ENCODE results near the gene GPR107.

The GPR107 gene

GRCh38 chr9:130090915-130091314 is 37.2 kb downstream of the GPR107 start:
- DNase-seq (ENCODE audit: low spot score): no peak
- TF ChIP-seq CTCF (IDR thresholded peaks at IDR 0.05; ENCODE audit: borderline replicate concordance, control extremely low read depth, extremely low read depth, insufficient read depth, missing control alignments): no peak
- in situ Hi-C loops (cut with MboI; ENCODE audit: low sequenced_read_pairs, unreplicated experiment): no loop called here

GRCh38 chr9:130092910-130093309 is 39.2 kb downstream of the GPR107 start:
- DNase-seq (ENCODE audit: low spot score): no peak
- in situ Hi-C loops (cut with MboI; ENCODE audit: low sequenced_read_pairs, unreplicated experiment): no loop called here
- TF ChIP-seq CTCF (IDR thresholded peaks at IDR 0.05; ENCODE audit: borderline replicate concordance, control extremely low read depth, extremely low read depth, insufficient read depth, missing control alignments): no peak

- no peak for TF ChIP-seq CTCF (IDR thresholded peaks at IDR 0.05; ENCODE audit: borderline replicate concordance, control extremely low read depth, extremely low read depth, insufficient read depth, missing control alignments)
- DNase-seq (ENCODE audit: low spot score): no peak
- in situ Hi-C loops (cut with MboI; ENCODE audit: low sequenced_read_pairs, unreplicated experiment): no loop called here
These were observed 42.2 kb downstream of the GPR107 start for GRCh38 chr9:130095872-130096271.

- in situ Hi-C loops (cut with MboI; ENCODE audit: low sequenced_read_pairs, unreplicated experiment): no loop called here
These were observed 47.0 kb downstream of the GPR107 start for GRCh38 chr9:130100681-130101080.

GRCh38 chr9:130101915-130102314 is 48.2 kb downstream of the GPR107 start:
- no peak for TF ChIP-seq CTCF (IDR thresholded peaks at IDR 0.05; ENCODE audit: borderline replicate concordance, control extremely low read depth, extremely low read depth, insufficient read depth, missing control alignments)
- no peak for DNase-seq (ENCODE audit: low spot score)
- in situ Hi-C loops (cut with MboI; ENCODE audit: low sequenced_read_pairs, unreplicated experiment): no loop called here

More at GRCh38 chr9:130100681-130101080, 47.0 kb downstream of the GPR107 start:
- no peak for TF ChIP-seq CTCF (IDR thresholded peaks at IDR 0.05; ENCODE audit: borderline replicate concordance, control extremely low read depth, extremely low read depth, insufficient read depth, missing control alignments)
- DNase-seq (ENCODE audit: low spot score): no peak

GRCh38 chr9:130104491-130105193 is 50.9 kb downstream of the GPR107 start:
- no peak for DNase-seq (ENCODE audit: low spot score)
- in situ Hi-C loops (cut with MboI; ENCODE audit: low sequenced_read_pairs, unreplicated experiment): no loop called here
- TF ChIP-seq CTCF (IDR thresholded peaks at IDR 0.05; ENCODE audit: borderline replicate concordance, control extremely low read depth, extremely low read depth, insufficient read depth, missing control alignments): no peak

All from GM13976 (cell line).